GM18499 (cell line): Measurements from ENCODE around the gene NXPE3.

Experiments used
- ATAC-seq: cut with Tn5 transposase; IDR thresholded peaks from one replicate; pipeline ENCODE4 v1.9.1; 2021; ENCODE audit warnings: moderate number of reproducible peaks; ENCODE audit not compliant: insufficient read depth, unreplicated experiment

Gene NXPE3

GRCh38 chr3:101801174-101801573 is 22.2 kb downstream of the NXPE3 start:
- no peak for ATAC-seq

- no peak for ATAC-seq
These were observed 23.2 kb downstream of the NXPE3 start for GRCh38 chr3:101802179-101802578.

- peak; percentile 91 for ATAC-seq
These were observed 24.3 kb downstream of the NXPE3 start for GRCh38 chr3:101803173-101803782.

- no peak for ATAC-seq
These were observed 24.9 kb downstream of the NXPE3 start for GRCh38 chr3:101803939-101804338.

- no peak for ATAC-seq
These were observed 27.5 kb downstream of the NXPE3 start for GRCh38 chr3:101806491-101806890.

- ATAC-seq: peak; percentile 52
These were observed 28.9 kb downstream of the NXPE3 start for GRCh38 chr3:101807888-101808287.

GRCh38 chr3:101809178-101810021 is 30.4 kb downstream of the NXPE3 start:
- no peak for ATAC-seq

GRCh38 chr3:101810022-101810418 is 31.0 kb downstream of the NXPE3 start:
- no peak for ATAC-seq

GRCh38 chr3:101811875-101812274 is 32.9 kb downstream of the NXPE3 start:
- ATAC-seq: no peak

- ATAC-seq: no peak
These were observed 33.9 kb downstream of the NXPE3 start for GRCh38 chr3:101812895-101813294.

GRCh38 chr3:101813817-101814440 is 34.9 kb downstream of the NXPE3 start:
- no peak for ATAC-seq

- no peak for ATAC-seq
These were observed 35.8 kb downstream of the NXPE3 start for GRCh38 chr3:101814835-101815234.

- no peak for ATAC-seq
These were observed 37.5 kb downstream of the NXPE3 start for GRCh38 chr3:101816215-101817149.

GRCh38 chr3:101817992-101818391 is 39.0 kb downstream of the NXPE3 start:
- ATAC-seq: no peak

- no peak for ATAC-seq
These were observed 40.7 kb downstream of the NXPE3 start for GRCh38 chr3:101819649-101820206.

GRCh38 chr3:101821503-101821902 is 42.5 kb downstream of the NXPE3 start:
- ATAC-seq: no peak

- no peak for ATAC-seq
These were observed 44.5 kb downstream of the NXPE3 start for GRCh38 chr3:101823525-101823924.

GRCh38 chr3:101824702-101825101 is 45.7 kb downstream of the NXPE3 start:
- ATAC-seq: no peak

- ATAC-seq: no peak
These were observed 47.0 kb downstream of the NXPE3 start for GRCh38 chr3:101825904-101826445.
